Activated naive CD4-positive, alpha-beta T cell treated with anti-CD3 and anti-CD28 coated beads for 36 hours (primary cell): ENCODE results near the gene HMGB3. TPM values are rescaled to one million over a fixed set of nuclear protein-coding genes. Genes with fewer than 3 reads are reported as not detected.
"Not testable (repeated sequence)": the region's sequence is repeated elsewhere in the genome, so short reads cannot be mapped to it uniquely, and the experiment has no call there.

ENCODE experiments used
- CTCF ChIA-PET: fragments of 350-600 bp; sonication (Branson Sonifier 250); formaldehyde crosslinking; loops from one replicate; lab custom pipeline; 2021; ENCODE audit warnings: antibody characterized with exemption; lab: Charles Lee
- DNase-seq: peaks from one replicate; pipeline ENCODE4 v3.0.0-alpha.2; 2020
- H3K27ac Mint-ChIP-seq: one replicate; pipeline ENCODE4 v1.8.0; 2021; ENCODE audit warnings: mild to moderate bottlenecking, mixed read lengths
- H3K27me3 Mint-ChIP-seq: one replicate; pipeline ENCODE4 v1.8.0; 2021; ENCODE audit warnings: low read depth, mixed read lengths
- H3K36me3 Mint-ChIP-seq: one replicate; pipeline ENCODE4 v1.8.0; 2021; ENCODE audit warnings: low read depth, mixed read lengths
- H3K4me1 Mint-ChIP-seq: one replicate; pipeline ENCODE4 v1.8.0; 2021; ENCODE audit warnings: low read depth, mixed read lengths
- H3K4me3 Mint-ChIP-seq: one replicate; pipeline ENCODE4 v1.8.0; 2021; ENCODE audit warnings: mild to moderate bottlenecking, moderate library complexity, mixed read lengths
- H3K9me3 Mint-ChIP-seq: one replicate; pipeline ENCODE4 v1.8.0; 2021; ENCODE audit warnings: mixed read lengths
- intact Hi-C: fragments of 100-400 bp; cut with micrococcal nuclease; formaldehyde crosslinking; loops from one replicate; pipeline ENCODE4 v1.15.1; 2023
- total RNA-seq, 2 experiments: library from RNA; stranded (reverse); gene quantifications; one replicate each; pipeline ENCODE4 v1.2.3, GENCODE V29; 2021

Gene HMGB3
- total RNA-seq, 2 experiments from 2014 or later = 30.8 to 33.9 TPM

GRCh38 chrX:150959557-150959956 is 23.6 kb upstream of the HMGB3 start:
- CTCF ChIA-PET = no interaction called here

GRCh38 chrX:150961631-150962030 is 21.5 kb upstream of the HMGB3 start:
- H3K4me1 Mint-ChIP-seq = no peaks in the 10 kb centered on the region
- DNase-seq = no peak
- no peak overlapping the region for H3K27ac Mint-ChIP-seq
- no peaks in the 10 kb centered on the region for H3K27me3 Mint-ChIP-seq
- CTCF ChIA-PET = no interaction called here
- H3K4me3 Mint-ChIP-seq = no peak overlapping the region
- intact Hi-C loops = no loop called here
- no peaks in the 10 kb centered on the region for H3K36me3 Mint-ChIP-seq
- no peaks in the 10 kb centered on the region for H3K9me3 Mint-ChIP-seq

More at GRCh38 chrX:150959557-150959956, 23.6 kb upstream of the HMGB3 start:
- Mint-ChIP-seq H3K27ac (no peak overlapping the region), H3K4me1 (no peaks in the 10 kb centered on the region), H3K36me3 (no peaks in the 10 kb centered on the region), H3K4me3 (no peak overlapping the region), H3K27me3 (no peaks in the 10 kb centered on the region), H3K9me3 (no peaks in the 10 kb centered on the region)
- intact Hi-C loops = no loop called here
- no peak for DNase-seq

- H3K27ac Mint-ChIP-seq, H3K4me3 Mint-ChIP-seq, H3K36me3 Mint-ChIP-seq, intact Hi-C loops, H3K4me1 Mint-ChIP-seq, H3K27me3 Mint-ChIP-seq, DNase-seq, CTCF ChIA-PET, H3K9me3 Mint-ChIP-seq: not testable (repeated sequence)
These were observed 18.7 kb upstream of the HMGB3 start for GRCh38 chrX:150964416-150964815.

- no peaks in the 10 kb centered on the region for H3K9me3 Mint-ChIP-seq
- CTCF ChIA-PET = no interaction called here
- H3K27me3 Mint-ChIP-seq = no peaks in the 10 kb centered on the region
- no peak for DNase-seq
- no peak overlapping the region for H3K4me3 Mint-ChIP-seq
- intact Hi-C loops = no loop called here
- no peaks in the 10 kb centered on the region for H3K36me3 Mint-ChIP-seq
- no peaks in the 10 kb centered on the region for H3K4me1 Mint-ChIP-seq
- no peak overlapping the region for H3K27ac Mint-ChIP-seq
These were observed 16.9 kb upstream of the HMGB3 start for GRCh38 chrX:150966235-150966634.

- intact Hi-C loops = no loop called here
- H3K27ac Mint-ChIP-seq = no peak overlapping the region
- CTCF ChIA-PET = no interaction called here
These were observed 16.4 kb upstream of the HMGB3 start for GRCh38 chrX:150966742-150967141.

GRCh38 chrX:150967786-150968185 is 15.3 kb upstream of the HMGB3 start:
- Mint-ChIP-seq H3K4me3 (no peak overlapping the region), H3K4me1 (no peaks in the 10 kb centered on the region), H3K27ac (no peak overlapping the region), H3K9me3 (no peaks in the 10 kb centered on the region), H3K36me3 (no peaks in the 10 kb centered on the region), H3K27me3 (peaks cover 2% of the 10 kb centered on the region)
- intact Hi-C loops = no loop called here
- CTCF ChIA-PET = no interaction called here
- no peak for DNase-seq

More at GRCh38 chrX:150966742-150967141, 16.4 kb upstream of the HMGB3 start:
- Mint-ChIP-seq H3K27me3 (no peaks in the 10 kb centered on the region), H3K4me3 (no peak overlapping the region), H3K36me3 (no peaks in the 10 kb centered on the region), H3K4me1 (no peaks in the 10 kb centered on the region), H3K9me3 (no peaks in the 10 kb centered on the region)
- no peak for DNase-seq

GRCh38 chrX:150968862-150969720 is 14.0 kb upstream of the HMGB3 start:
- no peak overlapping the region for H3K27ac Mint-ChIP-seq
- no peaks in the 10 kb centered on the region for H3K4me1 Mint-ChIP-seq
- CTCF ChIA-PET = interaction anchor here (0.6 kb wide), 1 partner anchor 178 kb away, joined by 3 read pairs; no protein-coding TSS in a partner anchor
- no peaks in the 10 kb centered on the region for H3K9me3 Mint-ChIP-seq
- H3K27me3 Mint-ChIP-seq = peaks cover 2% of the 10 kb centered on the region
- intact Hi-C loops = no loop called here
- no peak overlapping the region for H3K4me3 Mint-ChIP-seq
- H3K36me3 Mint-ChIP-seq = no peaks in the 10 kb centered on the region
- no peak for DNase-seq

- no peaks in the 10 kb centered on the region for H3K9me3 Mint-ChIP-seq
- peaks cover 2% of the 10 kb centered on the region for H3K27me3 Mint-ChIP-seq
- CTCF ChIA-PET = no interaction called here
- no peaks in the 10 kb centered on the region for H3K4me1 Mint-ChIP-seq
- H3K36me3 Mint-ChIP-seq = no peaks in the 10 kb centered on the region
- H3K27ac Mint-ChIP-seq = no peak overlapping the region
- intact Hi-C loops = no loop called here
- no peak for DNase-seq
- no peak overlapping the region for H3K4me3 Mint-ChIP-seq
These were observed 10.7 kb upstream of the HMGB3 start for GRCh38 chrX:150972450-150972849.

- intact Hi-C loops = no loop called here
- Mint-ChIP-seq H3K4me3 (no peak overlapping the region), H3K36me3 (no peaks in the 10 kb centered on the region), H3K27ac (no peak overlapping the region), H3K4me1 (no peaks in the 10 kb centered on the region), H3K9me3 (no peaks in the 10 kb centered on the region), H3K27me3 (peaks cover 2% of the 10 kb centered on the region)
- no peak for DNase-seq
- CTCF ChIA-PET = no interaction called here
These were observed 7.3 kb upstream of the HMGB3 start for GRCh38 chrX:150975655-150976390.

GRCh38 chrX:150977411-150978162 is 5.5 kb upstream of the HMGB3 start:
- Mint-ChIP-seq H3K36me3 (no peaks in the 10 kb centered on the region), H3K27me3 (peaks cover 1% of the 10 kb centered on the region)
- intact Hi-C loops = no loop called here

GRCh38 chrX:150980186-150980585 is 2.9 kb upstream of the HMGB3 start:
- intact Hi-C loops = loop anchor here (10.0 kb wide), 1 partner anchor 1475 kb away; the partner anchor contains the start of gene IDS
- Mint-ChIP-seq H3K27ac (no peak overlapping the region), H3K4me1 (peaks cover 11% of the 10 kb centered on the region), H3K4me3 (no peak overlapping the region), H3K27me3 (peaks cover 5% of the 10 kb centered on the region), H3K9me3 (no peaks in the 10 kb centered on the region), H3K36me3 (no peaks in the 10 kb centered on the region)
- CTCF ChIA-PET = interaction anchor here (0.6 to 1.1 kb wide), 2 partner anchors 208 to 215 kb away, joined by 3 read pairs; no protein-coding TSS in a partner anchor
- no peak for DNase-seq

More at GRCh38 chrX:150977411-150978162, 5.5 kb upstream of the HMGB3 start:
- CTCF ChIA-PET = no interaction called here
- Mint-ChIP-seq H3K4me1 (peaks cover 6% of the 10 kb centered on the region), H3K9me3 (no peaks in the 10 kb centered on the region), H3K4me3 (no peak overlapping the region), H3K27ac (no peak overlapping the region)
- DNase-seq = no peak

GRCh38 chrX:150980711-150981110 is 2.4 kb upstream of the HMGB3 start:
- H3K27me3 Mint-ChIP-seq = peaks cover 5% of the 10 kb centered on the region
- no peaks in the 10 kb centered on the region for H3K9me3 Mint-ChIP-seq
- DNase-seq = no peak
- no peak overlapping the region for H3K27ac Mint-ChIP-seq
- CTCF ChIA-PET = interaction anchor here (0.6 kb wide), 1 partner anchor 215 kb away, joined by 3 read pairs; no protein-coding TSS in a partner anchor
- no peak overlapping the region for H3K4me3 Mint-ChIP-seq
- peaks cover 13% of the 10 kb centered on the region for H3K4me1 Mint-ChIP-seq
- peaks cover under 1% of the 10 kb centered on the region for H3K36me3 Mint-ChIP-seq
- intact Hi-C loops = loop anchor here (10.0 kb wide), 1 partner anchor 1476 kb away; the partner anchor contains the start of gene IDS
